Measurements from ENCODE around the gene PCSK1.

DNA sequence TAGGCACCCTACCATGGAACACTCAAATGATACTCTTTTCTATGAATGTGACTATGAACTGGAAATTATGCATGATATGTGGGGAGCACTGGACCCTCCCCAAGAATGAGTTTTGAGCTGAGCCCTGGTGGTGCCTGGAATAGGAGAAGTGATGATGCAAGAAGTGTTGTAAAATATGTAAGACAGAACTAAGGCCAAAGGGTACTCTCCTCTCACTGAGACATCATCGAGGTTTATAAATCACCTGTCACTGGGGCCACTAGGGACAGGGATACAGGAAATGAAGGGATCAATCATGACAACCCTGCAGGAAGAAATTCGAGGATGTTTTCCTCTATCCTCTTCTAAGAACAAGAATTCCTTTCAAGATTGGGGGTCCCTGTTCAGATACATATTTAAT lies 45.4 kb downstream of the PCSK1 start:
- TF ChIP-seq CTCF (IDR thresholded peaks at IDR 0.05), result no peak
- TF ChIP-seq POLR2A (IDR thresholded peaks at IDR 0.05), result no peak
